Measurements from ENCODE around the gene PTPRD.

Gene PTPRD

GRCh38 chr9:9847750-9848149 is 765.1 kb downstream of the PTPRD start:
- DNase-seq = no peak

- DNase-seq = no peak
Observed at GRCh38 chr9:9846557-9846956, 766.2 kb downstream of the PTPRD start.

DNA sequence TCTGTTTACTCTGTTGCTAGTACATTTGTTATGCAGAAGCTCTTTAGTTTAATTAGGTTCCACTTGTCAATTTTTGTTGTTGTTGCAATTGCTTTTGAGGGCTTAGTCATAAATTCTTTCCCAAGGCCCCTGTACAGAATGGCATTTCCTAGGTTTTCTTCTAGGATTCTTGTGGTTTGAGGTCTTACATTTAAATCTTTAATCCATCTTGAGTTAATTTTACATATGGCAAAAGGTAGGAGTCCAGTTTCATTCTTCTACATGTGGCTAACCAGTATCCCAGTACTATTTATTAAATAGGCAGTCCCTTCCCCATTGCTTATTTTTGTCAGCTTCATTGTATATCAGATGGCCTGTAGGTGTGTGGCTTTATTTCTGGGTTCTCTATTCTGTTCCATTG is 792.4 kb downstream of the PTPRD start:
- DNase-seq = no peak

- DNase-seq = no peak
Observed at GRCh38 chr9:9819886-9820285, 792.9 kb downstream of the PTPRD start.

DNA sequence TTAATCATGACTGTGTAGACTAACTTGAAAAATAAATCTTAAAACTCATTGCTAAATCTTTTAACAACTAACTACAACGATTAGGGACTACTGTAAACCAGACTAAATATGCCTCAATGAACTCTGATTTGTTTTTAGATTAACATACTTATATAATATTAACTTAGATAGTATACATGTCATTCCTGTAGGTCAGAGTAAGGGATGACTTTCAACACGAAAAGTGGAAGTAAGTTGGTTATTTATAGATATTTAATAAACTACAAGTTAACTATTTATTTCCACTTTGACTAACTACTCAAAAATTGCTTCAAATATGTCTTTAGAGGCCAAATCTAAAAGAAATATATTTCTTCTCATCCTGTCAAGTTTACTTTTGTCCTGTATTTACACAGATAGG is 795.6 kb downstream of the PTPRD start:
- DNase-seq = no peak

DNA sequence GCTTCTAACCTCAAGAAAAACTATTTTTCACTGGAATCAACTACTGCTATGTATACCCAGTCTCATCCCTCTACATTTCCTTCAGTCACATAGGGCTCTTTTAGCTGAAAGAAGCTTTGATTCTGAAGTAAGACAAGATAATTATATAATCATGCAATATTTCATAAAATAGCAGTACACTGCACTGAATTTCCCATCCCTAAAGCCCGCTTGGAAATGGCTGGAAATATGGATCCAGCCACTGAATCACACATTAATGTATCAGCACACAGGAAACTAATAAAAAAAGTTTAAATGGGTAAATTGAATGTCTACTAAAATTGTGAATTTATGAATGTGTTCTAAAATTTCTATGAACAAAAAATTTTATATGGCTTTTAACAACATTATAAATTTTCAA is 808.7 kb downstream of the PTPRD start:
- no peak for DNase-seq

- no peak for DNase-seq
Observed at GRCh38 chr9:9799287-9799686, 813.5 kb downstream of the PTPRD start.

DNA sequence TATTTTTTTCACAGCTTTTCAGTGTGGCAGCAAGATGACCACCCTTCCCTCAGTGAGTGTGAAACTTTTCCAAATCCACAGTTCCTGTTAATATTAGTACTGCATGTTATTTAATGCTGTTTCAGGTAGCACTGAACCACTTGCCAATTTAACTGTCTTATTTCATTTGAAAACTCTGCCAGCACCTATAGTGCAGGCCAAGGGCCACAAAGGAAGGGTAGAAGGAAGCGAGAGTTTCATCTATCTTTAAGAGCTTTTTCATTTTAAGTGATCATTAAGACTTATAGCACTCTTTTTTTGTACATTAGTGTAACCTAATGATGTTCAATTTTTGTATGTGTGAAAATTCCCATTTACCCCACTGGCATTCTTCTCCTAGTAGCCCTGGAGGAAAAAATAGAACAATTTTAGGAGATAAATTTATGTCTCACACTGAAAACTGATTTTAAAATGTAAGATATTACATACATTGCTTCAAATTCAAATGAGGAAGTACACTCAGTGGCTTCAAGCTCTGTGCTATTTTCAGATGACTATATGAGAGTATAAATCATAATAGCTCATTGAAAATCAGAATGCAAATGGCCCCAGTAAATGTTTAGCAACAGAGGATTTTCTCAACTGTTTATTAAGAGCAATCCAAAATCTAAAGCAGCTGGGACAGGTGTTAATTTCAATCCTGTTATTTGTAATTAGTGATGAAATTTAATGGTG is 820.5 kb downstream of the PTPRD start:
- no peak for DNase-seq

- no peak for DNase-seq
Observed at GRCh38 chr9:9791611-9792010, 821.2 kb downstream of the PTPRD start.

DNA sequence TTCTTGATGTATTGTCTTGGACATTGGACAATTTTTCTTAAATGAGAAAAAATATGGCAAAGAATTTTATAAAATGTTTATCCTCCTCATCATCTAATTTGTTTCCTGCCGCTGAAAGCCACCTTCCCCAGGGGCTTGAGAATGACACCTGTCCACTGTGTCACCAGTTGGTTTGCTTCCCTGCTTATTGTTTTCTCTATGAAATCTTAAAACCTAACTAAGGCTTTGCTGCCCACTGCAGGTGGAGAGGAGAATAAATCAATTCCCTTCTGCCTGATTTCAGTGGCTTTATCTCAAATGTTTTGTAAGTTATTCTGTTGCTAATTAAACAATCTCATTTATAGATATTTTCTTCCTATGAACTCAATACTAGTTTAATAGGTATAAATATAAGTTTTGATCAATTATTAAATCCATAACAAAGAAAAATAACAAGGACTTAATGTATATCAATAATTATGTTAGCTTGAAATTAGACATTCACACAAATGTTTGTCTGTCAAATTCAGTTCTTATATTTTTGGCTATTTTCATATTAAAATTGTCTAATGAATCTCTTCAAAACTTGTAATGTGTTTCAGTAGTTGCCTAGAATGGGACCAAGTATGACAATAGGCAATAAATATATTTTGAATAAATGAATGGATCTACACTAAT is 822.5 kb downstream of the PTPRD start:
- no peak for DNase-seq

- no peak for DNase-seq
Observed at GRCh38 chr9:9783711-9784110, 829.1 kb downstream of the PTPRD start.

DNA sequence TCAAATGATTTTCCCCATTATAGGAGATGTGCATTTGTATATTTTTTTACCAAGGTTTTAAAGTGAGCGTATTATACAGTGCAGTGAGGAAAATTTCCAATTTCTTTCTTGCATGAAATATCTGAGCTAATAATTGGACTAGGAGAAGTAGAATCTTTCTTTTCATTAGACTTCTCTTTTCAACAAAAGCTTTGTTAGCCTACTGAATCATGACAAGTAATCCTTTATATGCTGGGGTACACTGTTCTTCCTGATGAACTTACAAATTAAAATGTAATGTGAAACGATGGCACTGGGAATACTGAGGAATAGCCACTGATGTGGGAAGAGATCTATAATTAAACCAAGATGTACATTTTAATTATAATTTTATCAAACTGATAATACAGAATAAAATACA is 829.6 kb downstream of the PTPRD start:
- DNase-seq = no peak

- DNase-seq = no peak
Observed at GRCh38 chr9:9778293-9778692, 834.5 kb downstream of the PTPRD start.

DNA sequence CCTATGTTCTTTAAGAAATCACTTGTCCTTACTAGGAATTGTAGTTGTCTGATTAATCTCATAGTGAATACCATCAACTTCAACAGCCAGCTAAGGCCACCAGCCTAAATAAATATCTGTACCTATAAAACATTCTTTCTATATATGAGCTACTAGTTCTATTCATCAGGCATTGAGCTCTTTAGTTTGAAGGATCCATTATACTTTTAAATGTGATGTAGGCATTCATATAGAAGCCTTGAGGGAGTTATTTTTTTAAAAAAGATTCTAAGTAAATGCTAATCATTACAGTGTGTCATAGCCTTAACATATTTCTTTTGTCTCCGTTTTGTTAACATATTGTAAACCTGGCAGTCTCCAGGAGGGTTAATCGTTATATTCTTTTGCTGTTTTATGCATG is 838.3 kb downstream of the PTPRD start:
- DNase-seq = no peak

- no peak for DNase-seq
Observed at GRCh38 chr9:9771314-9771713, 841.5 kb downstream of the PTPRD start.

GRCh38 chr9:9764821-9765220 is 848.0 kb downstream of the PTPRD start:
- DNase-seq = no peak

DNA sequence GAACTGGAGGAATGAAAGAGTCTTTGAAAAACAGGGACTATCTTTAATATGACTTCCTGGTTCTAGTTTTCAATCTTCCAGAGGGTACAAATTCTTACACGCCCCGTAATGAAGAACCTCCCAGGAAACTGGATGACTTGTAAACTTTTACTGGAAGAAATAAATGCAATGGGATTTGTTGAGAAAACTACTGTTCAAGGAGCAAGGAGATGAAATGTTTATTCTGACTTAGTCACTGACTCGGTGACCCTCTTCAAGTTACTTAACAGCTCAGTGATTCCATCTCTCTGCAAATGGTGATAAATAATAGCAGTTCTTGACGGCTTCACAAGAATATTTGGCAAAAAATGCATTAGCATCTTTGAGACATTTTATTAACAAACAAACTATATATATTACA is 858.6 kb downstream of the PTPRD start:
- DNase-seq = no peak

- no peak for DNase-seq
Observed at GRCh38 chr9:9753266-9753665, 859.5 kb downstream of the PTPRD start.

DNA sequence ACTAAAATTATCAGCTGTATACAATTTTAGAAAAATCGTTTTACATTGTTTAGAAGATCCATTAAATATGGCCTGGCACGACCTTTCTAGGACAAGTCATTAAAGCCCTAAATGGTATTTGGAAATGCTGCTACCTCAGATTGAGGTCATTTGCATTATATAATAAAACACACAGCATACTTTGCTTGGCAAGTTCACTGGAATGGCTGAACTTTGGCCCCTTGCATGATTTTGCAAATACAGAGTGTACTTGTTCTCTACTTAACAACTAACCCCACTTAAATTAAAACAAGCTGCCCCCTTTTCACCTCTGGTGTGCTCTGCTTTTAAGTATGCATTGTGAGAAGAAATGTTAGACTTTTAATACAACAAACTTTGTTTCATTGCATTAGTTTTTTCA is 860.1 kb downstream of the PTPRD start:
- no peak for DNase-seq

GRCh38 chr9:9751996-9752395 is 860.8 kb downstream of the PTPRD start:
- DNase-seq = no peak

DNA sequence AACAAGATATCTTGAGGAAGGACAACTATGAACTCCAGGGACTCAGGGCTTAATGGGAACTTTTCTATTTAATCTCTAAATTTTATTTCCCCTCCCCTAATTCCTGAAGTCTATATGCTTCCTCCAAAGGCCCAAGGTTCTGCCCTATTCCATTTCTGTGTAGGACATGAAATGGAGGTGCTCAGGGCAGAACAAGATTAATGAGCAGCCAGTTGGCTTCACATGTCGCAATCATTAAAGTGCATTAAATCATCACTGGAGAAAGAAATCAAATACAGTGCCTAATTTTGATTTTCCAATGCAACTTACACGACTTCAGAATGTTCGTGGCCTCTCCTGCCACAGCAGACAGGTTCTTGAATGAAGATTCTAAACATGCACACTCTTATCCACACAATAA is 862.1 kb downstream of the PTPRD start:
- no peak for DNase-seq

DNA sequence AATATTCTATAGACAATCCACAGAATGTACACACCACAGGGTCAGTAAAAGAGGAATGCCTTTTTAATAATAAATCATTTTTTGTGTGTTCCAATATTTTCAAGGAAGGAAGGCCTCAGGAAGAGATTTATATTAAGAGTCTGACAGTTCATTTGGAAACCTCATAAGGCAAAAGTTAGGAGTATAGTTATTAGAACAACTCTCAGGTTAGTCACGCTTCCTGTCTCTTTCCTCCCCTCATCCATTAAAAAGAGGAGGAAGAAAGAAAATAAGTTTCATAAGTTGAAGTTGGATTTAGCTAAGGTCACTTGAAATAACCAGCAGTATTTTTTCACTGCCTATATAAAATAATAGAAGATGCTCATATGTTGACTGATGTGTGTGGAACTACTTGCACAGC is 863.2 kb downstream of the PTPRD start:
- no peak for DNase-seq

GRCh38 chr9:9747787-9748186 is 865.0 kb downstream of the PTPRD start:
- no peak for DNase-seq

DNA sequence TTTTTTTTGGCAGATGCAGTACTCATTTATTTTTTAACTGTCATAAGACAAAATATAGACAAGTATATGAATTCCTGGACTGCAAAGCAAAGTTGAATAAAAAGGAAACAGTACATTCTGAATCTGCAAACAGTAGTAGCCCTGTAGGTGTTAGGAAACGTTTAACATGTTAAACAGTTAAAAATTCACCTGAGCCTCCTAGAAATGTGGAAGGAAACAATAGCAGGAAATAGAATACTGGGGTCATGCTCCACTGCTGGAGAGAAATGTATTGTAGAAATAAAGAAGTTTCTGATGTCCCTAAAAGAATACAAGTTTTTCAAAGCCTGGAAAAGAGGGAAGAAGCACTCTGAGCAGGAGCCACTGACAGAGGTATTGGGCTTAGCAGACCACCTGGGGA is 866.0 kb downstream of the PTPRD start:
- no peak for DNase-seq

DNA sequence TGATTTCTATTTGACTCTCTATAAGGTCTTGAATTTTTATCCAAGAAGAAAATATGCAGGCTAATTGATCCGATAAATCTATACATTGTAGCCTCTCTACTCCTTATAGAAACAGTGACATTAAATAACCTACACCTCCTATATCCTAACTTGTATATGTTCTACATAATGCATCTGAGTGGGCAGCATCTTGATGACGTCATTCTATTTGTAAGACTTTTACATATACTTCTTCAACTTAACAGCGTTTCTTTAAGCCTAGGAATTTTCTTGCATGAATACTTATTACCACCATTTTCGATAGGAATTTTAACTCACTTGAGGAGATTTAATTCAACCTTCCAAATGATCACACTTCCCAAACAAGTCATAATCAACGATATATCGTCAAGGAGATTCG is 869.0 kb downstream of the PTPRD start:
- DNase-seq = no peak

Measured in EL (cell line).